ENCODE results near the gene KCNT1.

DNA sequence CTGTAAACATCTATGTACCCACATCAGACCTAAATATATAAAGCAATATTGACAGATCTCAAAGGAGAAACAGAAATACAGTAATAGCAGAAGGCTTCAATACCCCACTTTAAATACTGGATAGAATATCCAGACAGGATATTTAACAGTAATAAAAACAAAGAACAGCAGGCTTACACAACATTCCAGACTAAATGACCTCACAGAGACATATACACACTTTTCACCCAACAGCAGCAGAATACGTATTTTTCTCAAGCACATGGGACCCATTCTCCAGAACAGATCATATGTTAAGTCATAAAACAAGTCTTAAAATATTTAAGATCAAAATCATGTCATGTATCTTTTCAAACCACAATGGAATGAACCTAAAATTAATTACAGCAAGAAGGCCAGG is 128.5 kb downstream of the KCNT1 start:
- TF ChIP-seq, protein P1, sequence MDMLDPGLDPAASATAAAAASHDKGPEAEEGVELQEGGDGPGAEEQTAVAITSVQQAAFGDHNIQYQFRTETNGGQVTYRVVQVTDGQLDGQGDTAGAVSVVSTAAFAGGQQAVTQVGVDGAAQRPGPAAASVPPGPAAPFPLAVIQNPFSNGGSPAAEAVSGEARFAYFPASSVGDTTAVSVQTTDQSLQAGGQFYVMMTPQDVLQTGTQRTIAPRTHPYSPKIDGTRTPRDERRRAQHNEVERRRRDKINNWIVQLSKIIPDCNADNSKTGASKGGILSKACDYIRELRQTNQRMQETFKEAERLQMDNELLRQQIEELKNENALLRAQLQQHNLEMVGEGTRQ (IDR thresholded peaks at IDR 0.05): no peak
- TF ChIP-seq MYC (IDR thresholded peaks at IDR 0.05; ENCODE audit: borderline replicate concordance, low read length) (no peak), RAD21 (conservative IDR thresholded peaks at IDR 0.05 in 1 of 2, IDR thresholded peaks at IDR 0.05 in 1 of 2) (no peak), POLR2A (IDR thresholded peaks at IDR 0.05; ENCODE audit: low read length) (no peak), BHLHE40 (IDR thresholded peaks at IDR 0.05; ENCODE audit: low read depth, low read length) (no peak), SMC3 (IDR thresholded peaks at IDR 0.05) (no peak), POLR2AphosphoS2 (conservative IDR thresholded peaks at IDR 0.05; ENCODE audit: low read length) (no peak), EHF (CRISPR knock-in tag; IDR thresholded peaks at IDR 0.05) (no peak), FOSB (CRISPR knock-in tag; IDR thresholded peaks at IDR 0.05) (no peak)
- TF ChIP-seq, protein P2, sequence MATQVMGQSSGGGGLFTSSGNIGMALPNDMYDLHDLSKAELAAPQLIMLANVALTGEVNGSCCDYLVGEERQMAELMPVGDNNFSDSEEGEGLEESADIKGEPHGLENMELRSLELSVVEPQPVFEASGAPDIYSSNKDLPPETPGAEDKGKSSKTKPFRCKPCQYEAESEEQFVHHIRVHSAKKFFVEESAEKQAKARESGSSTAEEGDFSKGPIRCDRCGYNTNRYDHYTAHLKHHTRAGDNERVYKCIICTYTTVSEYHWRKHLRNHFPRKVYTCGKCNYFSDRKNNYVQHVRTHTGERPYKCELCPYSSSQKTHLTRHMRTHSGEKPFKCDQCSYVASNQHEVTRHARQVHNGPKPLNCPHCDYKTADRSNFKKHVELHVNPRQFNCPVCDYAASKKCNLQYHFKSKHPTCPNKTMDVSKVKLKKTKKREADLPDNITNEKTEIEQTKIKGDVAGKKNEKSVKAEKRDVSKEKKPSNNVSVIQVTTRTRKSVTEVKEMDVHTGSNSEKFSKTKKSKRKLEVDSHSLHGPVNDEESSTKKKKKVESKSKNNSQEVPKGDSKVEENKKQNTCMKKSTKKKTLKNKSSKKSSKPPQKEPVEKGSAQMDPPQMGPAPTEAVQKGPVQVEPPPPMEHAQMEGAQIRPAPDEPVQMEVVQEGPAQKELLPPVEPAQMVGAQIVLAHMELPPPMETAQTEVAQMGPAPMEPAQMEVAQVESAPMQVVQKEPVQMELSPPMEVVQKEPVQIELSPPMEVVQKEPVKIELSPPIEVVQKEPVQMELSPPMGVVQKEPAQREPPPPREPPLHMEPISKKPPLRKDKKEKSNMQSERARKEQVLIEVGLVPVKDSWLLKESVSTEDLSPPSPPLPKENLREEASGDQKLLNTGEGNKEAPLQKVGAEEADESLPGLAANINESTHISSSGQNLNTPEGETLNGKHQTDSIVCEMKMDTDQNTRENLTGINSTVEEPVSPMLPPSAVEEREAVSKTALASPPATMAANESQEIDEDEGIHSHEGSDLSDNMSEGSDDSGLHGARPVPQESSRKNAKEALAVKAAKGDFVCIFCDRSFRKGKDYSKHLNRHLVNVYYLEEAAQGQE (IDR thresholded peaks at IDR 0.05): no peak
- TF ChIP-seq, protein P3, sequence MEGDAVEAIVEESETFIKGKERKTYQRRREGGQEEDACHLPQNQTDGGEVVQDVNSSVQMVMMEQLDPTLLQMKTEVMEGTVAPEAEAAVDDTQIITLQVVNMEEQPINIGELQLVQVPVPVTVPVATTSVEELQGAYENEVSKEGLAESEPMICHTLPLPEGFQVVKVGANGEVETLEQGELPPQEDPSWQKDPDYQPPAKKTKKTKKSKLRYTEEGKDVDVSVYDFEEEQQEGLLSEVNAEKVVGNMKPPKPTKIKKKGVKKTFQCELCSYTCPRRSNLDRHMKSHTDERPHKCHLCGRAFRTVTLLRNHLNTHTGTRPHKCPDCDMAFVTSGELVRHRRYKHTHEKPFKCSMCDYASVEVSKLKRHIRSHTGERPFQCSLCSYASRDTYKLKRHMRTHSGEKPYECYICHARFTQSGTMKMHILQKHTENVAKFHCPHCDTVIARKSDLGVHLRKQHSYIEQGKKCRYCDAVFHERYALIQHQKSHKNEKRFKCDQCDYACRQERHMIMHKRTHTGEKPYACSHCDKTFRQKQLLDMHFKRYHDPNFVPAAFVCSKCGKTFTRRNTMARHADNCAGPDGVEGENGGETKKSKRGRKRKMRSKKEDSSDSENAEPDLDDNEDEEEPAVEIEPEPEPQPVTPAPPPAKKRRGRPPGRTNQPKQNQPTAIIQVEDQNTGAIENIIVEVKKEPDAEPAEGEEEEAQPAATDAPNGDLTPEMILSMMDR (IDR thresholded peaks at IDR 0.05): no peak
- TF ChIP-seq, protein P4, sequence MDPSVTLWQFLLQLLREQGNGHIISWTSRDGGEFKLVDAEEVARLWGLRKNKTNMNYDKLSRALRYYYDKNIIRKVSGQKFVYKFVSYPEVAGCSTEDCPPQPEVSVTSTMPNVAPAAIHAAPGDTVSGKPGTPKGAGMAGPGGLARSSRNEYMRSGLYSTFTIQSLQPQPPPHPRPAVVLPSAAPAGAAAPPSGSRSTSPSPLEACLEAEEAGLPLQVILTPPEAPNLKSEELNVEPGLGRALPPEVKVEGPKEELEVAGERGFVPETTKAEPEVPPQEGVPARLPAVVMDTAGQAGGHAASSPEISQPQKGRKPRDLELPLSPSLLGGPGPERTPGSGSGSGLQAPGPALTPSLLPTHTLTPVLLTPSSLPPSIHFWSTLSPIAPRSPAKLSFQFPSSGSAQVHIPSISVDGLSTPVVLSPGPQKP (IDR thresholded peaks at IDR 0.05; ENCODE audit: low read depth, low read length): no peak
